NCI-H2029 treated with DMSO at 0.1 percent for 48 hours (cell line): ENCODE results near the gene LRCH2.
"Not testable (repeated sequence)": the region's sequence is repeated elsewhere in the genome, so short reads cannot be mapped to it uniquely, and the experiment has no call there.

ENCODE experiments used
- DNase-seq: peaks from one replicate; lab custom pipeline; 2025; lab: John Stamatoyannopoulos, UW

LRCH2 gene

GRCh38 chrX:115233497-115234455 lies at the start of gene LRCH2:
LRCH2 (minus strand) TSS chrX:115234096; CDS start chrX:115234041, 55 bp downstream.
- DNase-seq, result no peak

- no peak for DNase-seq
Measured at GRCh38 chrX:115269051-115269683, 35.3 kb upstream of the LRCH2 start.

GRCh38 chrX:115268421-115268820 lies 34.5 kb upstream of the LRCH2 start:
- DNase-seq, result no peak

- DNase-seq, result no peak
Measured at GRCh38 chrX:115266300-115266699, 32.4 kb upstream of the LRCH2 start.

- DNase-seq, result no peak
Measured at GRCh38 chrX:115264009-115264408, 30.1 kb upstream of the LRCH2 start.

GRCh38 chrX:115261148-115261547 lies 27.3 kb upstream of the LRCH2 start:
- DNase-seq, result no peak

- DNase-seq, result no peak
Measured at GRCh38 chrX:115260330-115260729, 26.4 kb upstream of the LRCH2 start.

GRCh38 chrX:115259238-115259875 lies 25.5 kb upstream of the LRCH2 start:
- no peak for DNase-seq

GRCh38 chrX:115257711-115258110 lies 23.8 kb upstream of the LRCH2 start:
- no peak for DNase-seq

GRCh38 chrX:115255003-115255402 lies 21.1 kb upstream of the LRCH2 start:
- no peak for DNase-seq

- DNase-seq, result no peak
Measured at GRCh38 chrX:115251458-115252233, 17.8 kb upstream of the LRCH2 start.

GRCh38 chrX:115237056-115237455 lies 3.2 kb upstream of the LRCH2 start:
- DNase-seq, result no peak

GRCh38 chrX:115236560-115236959 lies 2.7 kb upstream of the LRCH2 start:
- no peak for DNase-seq

- DNase-seq, result no peak
Measured at GRCh38 chrX:115234461-115234860, 565 bp upstream of the LRCH2 start.

GRCh38 chrX:115232933-115233496 lies 881 bp downstream of the LRCH2 start:
- no peak for DNase-seq

- DNase-seq, result no peak
Measured at GRCh38 chrX:115229337-115230003, 4.4 kb downstream of the LRCH2 start.

GRCh38 chrX:115226929-115227328 lies 7.0 kb downstream of the LRCH2 start:
- no peak for DNase-seq

- not testable (repeated sequence) for DNase-seq
Measured at GRCh38 chrX:115217346-115217745, 16.6 kb downstream of the LRCH2 start.

GRCh38 chrX:115214605-115215004 lies 19.3 kb downstream of the LRCH2 start:
- DNase-seq, result no peak

- no peak for DNase-seq
Measured at GRCh38 chrX:115214151-115214550, 19.7 kb downstream of the LRCH2 start.

- DNase-seq, result not testable (repeated sequence)
Measured at GRCh38 chrX:115209547-115209946, 24.3 kb downstream of the LRCH2 start.
